NOMO-1 treated with dmso at 0.1 percent for 144 hours (cell line): Measurements from ENCODE around the gene SLC23A2.
A peak's percentile ranks its signal among the peaks of the same experiment; 100 is the strongest.
"Not testable (repeated sequence)": the region's sequence is repeated elsewhere in the genome, so short reads cannot be mapped to it uniquely, and the experiment has no call there.

ENCODE experiments used
- DNase-seq: peaks from one replicate; lab custom pipeline; 2025; ENCODE audit not compliant: unreplicated experiment; lab: John Stamatoyannopoulos, UW

Gene SLC23A2

GRCh38 chr20:5013682-5014447 is 12.6 kb upstream of the SLC23A2 start:
- no peak for DNase-seq

GRCh38 chr20:5008759-5009158 is 7.4 kb upstream of the SLC23A2 start:
- peak; percentile 40 for DNase-seq

DNA sequence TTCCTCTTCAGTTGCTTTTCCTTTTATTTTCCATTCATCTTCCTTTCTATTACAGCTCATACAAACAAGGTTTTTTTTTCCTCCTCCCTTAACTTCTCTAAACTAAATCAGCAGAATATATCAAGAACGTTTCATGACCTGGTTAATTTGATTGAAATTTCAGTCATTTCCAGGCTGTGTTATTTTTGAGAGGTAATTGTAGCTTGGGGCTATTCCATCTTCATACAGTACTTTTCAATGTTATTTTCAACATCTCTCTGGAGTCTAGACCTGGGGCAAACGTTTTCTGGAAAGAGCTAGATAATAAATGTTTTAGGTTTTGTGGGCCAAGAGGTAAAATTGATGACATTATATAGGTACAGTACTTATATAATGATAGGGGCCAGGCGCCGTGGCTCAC is 4.0 kb upstream of the SLC23A2 start:
- DNase-seq = no peak

GRCh38 chr20:5004825-5005224 is 3.5 kb upstream of the SLC23A2 start:
- DNase-seq = not testable (repeated sequence)

DNA sequence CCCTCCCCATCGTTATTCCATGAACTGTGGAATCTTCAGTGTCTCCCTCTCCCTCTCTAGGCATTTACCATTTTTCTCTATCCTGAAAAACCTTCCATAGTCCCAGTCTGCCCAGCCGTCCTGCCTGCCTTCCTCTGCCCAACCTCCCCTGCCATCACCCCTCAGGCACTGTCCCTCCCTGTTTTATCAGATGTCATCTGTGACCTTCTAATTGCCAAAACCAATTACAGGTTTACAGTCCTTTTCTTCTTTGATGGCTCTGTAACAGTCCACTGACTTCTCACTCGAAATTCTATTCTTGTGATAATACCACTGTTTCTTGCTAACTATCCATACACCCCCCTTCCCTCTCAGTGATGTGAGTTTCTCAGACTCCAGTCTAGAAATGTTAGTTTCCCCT is 2.3 kb upstream of the SLC23A2 start:
- DNase-seq = no peak

DNA sequence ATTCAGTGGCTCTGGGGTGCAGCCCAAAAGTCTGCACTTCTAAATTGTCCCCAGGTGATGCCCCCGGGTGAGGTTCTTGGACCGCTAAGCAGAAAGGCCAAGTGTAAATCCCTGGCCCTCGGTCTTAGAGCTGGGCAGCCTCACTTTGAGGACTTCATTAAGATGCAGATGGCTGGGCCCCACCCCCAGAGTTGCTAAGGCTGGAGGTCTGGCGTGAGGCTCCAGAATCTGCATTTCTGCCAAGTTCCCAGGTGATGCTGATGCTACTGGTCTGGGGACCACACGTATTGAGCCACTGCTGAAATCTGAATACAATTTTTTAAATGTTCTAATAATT is 735 bp upstream of the SLC23A2 start:
- no peak for DNase-seq

- no peak for DNase-seq
Measured at GRCh38 chr20:5000263-5001173, 792 bp downstream of the SLC23A2 start.

GRCh38 chr20:4999788-5000187 is 1.5 kb downstream of the SLC23A2 start:
- no peak for DNase-seq

GRCh38 chr20:4998160-4998651 is 3.1 kb downstream of the SLC23A2 start:
- DNase-seq = peak; percentile 60

DNA sequence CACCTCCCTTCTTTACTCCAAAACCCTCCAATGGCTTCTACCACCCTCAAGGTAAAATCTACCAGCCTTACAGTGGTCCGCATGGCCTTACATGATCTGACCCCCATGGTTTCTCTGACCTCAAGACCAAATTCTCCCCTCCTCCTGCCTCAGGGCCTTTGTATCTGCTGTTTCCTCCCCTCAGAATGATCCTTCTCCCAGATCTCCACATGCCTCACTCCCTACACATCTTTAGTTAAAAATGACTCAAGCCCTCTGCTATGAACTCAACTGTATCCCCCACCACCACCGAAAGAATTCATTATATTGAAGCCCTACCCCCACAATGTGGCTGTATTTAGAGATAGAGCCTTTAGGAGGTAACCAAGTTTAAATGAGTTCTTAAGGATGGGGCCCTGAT is 4.1 kb downstream of the SLC23A2 start:
- no peak for DNase-seq

- DNase-seq = no peak
Measured at GRCh38 chr20:4989570-4989969, 11.7 kb downstream of the SLC23A2 start.

- no peak for DNase-seq
Measured at GRCh38 chr20:4987130-4987529, 14.2 kb downstream of the SLC23A2 start.

GRCh38 chr20:4985658-4986057 is 15.7 kb downstream of the SLC23A2 start:
- DNase-seq = no peak

GRCh38 chr20:4982281-4982680 is 19.0 kb downstream of the SLC23A2 start:
- DNase-seq = no peak

DNA sequence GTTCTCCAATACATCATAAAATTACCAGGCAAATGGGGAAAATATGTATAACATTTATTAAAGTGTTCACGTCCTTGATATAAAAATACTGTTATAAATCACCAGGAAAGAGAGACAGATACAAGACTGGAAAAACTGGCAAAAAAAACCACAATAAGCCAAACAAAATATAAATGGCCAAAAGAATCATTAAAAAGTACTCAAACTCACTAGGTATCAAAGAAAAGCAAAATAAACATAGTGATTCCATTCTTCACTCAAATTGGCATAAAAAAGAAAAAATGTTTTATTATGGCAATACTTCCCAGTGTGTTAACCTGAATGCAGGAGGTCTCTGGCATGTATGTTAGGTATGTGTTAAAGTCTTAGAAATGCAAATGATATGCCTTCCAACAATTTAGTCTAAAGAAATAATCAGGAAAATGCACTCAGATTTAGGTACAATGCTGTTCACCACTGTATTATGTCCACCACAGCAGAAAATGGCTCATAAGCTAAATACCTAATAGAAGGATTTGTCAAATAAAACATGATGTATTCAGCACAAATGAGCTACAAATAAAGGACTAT is 21.4 kb downstream of the SLC23A2 start:
- DNase-seq = no peak

GRCh38 chr20:4978050-4978918 is 23.0 kb downstream of the SLC23A2 start:
- no peak for DNase-seq

- DNase-seq = not testable (repeated sequence)
Measured at GRCh38 chr20:4976014-4976413, 25.3 kb downstream of the SLC23A2 start.

DNA sequence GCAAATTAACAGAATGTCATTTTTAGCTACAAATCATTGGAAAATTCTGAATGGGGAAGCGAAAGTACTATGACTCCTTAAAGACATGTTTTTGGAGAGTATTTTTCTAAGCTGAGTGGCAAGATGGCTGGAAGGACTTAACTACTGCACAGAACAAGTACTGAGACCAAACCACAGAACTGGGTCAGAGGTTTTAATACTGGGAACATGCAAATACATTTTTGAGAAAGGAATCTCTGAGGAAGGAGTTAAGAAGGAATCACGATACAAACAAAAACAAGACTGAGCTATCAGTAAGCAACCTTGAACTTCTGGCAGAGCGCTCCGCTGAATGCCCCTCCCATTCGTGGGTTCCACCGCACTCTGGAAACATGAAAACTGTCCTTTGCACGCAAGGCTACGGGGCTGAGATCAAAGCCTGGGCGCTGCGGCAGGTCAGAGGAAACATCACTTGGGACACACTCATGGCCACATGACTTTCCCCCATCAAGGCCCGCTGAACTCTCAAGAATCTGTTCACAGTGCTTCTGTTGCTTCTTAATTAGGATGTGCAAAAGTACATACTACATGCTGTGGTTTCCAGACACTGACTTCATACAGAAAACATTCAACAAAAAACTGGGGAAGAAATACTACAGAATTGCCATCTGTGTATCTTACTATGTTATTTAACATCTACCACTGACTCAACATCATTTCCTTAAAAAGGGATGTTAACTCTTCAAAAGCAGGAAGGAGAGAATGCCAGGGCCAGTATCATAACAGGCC is 27.8 kb downstream of the SLC23A2 start:
- peak; percentile 37 for DNase-seq

DNA sequence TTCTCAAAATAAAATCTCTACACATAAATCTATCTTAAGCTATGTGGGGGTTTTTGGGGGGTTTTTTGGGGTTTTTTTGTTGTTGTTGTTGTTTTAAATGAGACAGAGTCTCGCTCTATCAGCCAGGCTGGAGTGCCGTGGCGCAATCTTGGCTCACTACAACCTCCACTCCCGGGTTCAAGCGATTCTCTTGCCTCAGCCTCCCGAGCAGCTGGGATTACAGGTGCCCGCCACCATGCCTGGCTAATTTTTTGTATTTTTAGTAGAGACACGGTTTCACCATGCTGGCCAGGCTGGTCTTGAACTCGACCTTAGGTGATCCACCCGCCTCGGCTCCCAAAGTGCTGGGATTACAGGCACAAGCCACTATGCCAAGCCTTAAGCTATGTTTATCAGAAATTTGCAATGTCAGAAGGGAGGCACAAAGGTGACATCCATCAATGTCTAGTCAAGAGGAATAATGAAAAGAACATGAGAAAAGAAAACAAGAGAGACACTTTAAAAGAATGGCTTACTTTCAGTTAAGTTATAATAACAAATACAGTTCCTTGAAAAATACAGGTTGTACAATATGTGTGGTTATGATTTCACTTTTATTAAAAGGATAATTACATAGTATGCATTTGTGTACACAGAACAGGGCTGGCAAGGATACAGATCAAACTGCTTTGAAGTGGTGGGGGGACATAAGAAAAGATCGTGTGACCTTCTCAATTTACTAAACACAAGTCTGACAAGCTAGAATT is 28.6 kb downstream of the SLC23A2 start:
- no peak for DNase-seq
